ENCODE results near the gene MED4.

The MED4 gene

DNA sequence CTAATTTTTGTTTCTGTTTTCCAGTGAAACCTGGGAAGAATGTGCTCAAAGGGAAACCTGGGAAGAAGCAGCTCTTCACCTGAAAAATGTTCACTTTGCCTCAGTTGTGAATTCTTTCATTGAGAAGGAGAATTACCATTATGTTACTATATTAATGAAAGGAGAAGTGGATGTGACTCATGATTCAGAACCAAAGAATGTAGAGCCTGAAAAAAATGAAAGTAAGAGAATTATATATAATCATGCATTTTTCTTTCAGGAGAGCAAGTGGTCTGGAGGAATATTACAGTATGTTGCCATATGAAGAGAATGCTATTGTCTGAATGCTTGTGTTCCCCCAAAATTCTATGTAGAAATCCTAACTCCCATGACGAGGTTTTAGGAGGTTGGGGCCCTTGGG lies 54.0 kb downstream of the MED4 start:
- Histone ChIP-seq H3K27me3 (ENCODE audit: control insufficient read depth, insufficient read depth, low read length, poor library complexity, severe bottlenecking) (no peaks in the 10 kb centered on the region), H3K27ac (ENCODE audit: insufficient read depth, low read depth, low read length, poor library complexity, severe bottlenecking) (no peak overlapping the region), H3K36me3 (ENCODE audit: control insufficient read depth, insufficient read depth, low read length) (no peaks in the 10 kb centered on the region), H3K4me1 (ENCODE audit: control insufficient read depth, insufficient read depth, low read length) (no peaks in the 10 kb centered on the region), H3K4me3 (ENCODE audit: insufficient read depth, low read depth, low read length) (no peak overlapping the region), H3K9me3 (ENCODE audit: control insufficient read depth, low read length) (no peaks in the 10 kb centered on the region)
- 100% methylated on average over 1 of the region's 1 CpG for WGBS, 2 experiments

DNA sequence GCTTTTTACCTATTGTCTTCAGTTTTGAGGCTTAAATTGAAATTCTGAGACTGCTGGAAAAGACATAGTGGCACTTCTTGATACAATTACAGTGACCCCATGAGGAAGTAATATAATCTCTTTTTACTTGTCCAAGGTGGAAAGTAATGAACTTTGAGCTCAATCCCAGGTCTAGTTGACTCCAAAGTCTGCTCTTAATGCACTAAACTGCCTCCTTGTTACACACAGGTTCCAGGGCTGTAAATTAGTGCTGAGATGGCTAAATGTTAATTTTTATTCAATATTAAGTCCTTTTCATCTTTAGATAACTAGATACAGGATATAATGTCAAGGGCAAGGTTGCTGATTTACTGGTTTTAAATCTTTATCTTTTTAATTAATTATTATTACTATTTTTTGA lies 54.9 kb downstream of the MED4 start:
- Histone ChIP-seq H3K36me3 (ENCODE audit: control insufficient read depth, insufficient read depth, low read length) (no peaks in the 10 kb centered on the region), H3K27me3 (ENCODE audit: control insufficient read depth, insufficient read depth, low read length, poor library complexity, severe bottlenecking) (no peaks in the 10 kb centered on the region), H3K27ac (ENCODE audit: insufficient read depth, low read depth, low read length, poor library complexity, severe bottlenecking) (no peak overlapping the region), H3K4me3 (ENCODE audit: insufficient read depth, low read depth, low read length) (no peak overlapping the region), H3K9me3 (ENCODE audit: control insufficient read depth, low read length) (no peaks in the 10 kb centered on the region), H3K4me1 (ENCODE audit: control insufficient read depth, insufficient read depth, low read length) (no peaks in the 10 kb centered on the region)

DNA sequence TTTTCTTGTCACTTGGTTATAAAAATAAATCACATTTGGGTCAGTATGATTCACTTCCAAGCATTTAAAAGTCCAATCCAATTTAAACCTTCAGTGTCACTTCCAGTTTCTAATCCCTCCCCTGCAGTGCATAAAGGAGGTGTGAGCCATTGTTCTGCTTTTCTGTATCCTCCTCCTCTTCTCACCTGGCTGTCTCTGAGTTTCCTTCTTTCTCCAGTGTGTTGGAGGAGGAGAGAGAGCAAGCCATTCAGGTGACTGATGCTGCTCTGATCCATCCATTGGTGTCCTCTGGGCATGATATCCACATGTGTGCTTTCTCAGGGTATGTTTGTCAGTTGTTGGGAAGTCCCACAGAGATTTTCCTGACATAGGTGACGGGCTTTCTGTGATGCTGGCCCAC lies 56.1 kb downstream of the MED4 start:
- no peaks in the 10 kb centered on the region for H3K27me3 ChIP-seq (ENCODE audit: control insufficient read depth, insufficient read depth, low read length, poor library complexity, severe bottlenecking)
- no peak overlapping the region for H3K27ac ChIP-seq (ENCODE audit: insufficient read depth, low read depth, low read length, poor library complexity, severe bottlenecking)
- no peaks in the 10 kb centered on the region for H3K4me1 ChIP-seq (ENCODE audit: control insufficient read depth, insufficient read depth, low read length)
- H3K9me3 ChIP-seq (ENCODE audit: control insufficient read depth, low read length): no peaks in the 10 kb centered on the region
- H3K36me3 ChIP-seq (ENCODE audit: control insufficient read depth, insufficient read depth, low read length): no peaks in the 10 kb centered on the region
- 92 to 93% methylated on average over 1 of the region's 1 CpG for WGBS, 2 experiments
- H3K4me3 ChIP-seq (ENCODE audit: insufficient read depth, low read depth, low read length): peak overlapping the region; percentile 66

DNA sequence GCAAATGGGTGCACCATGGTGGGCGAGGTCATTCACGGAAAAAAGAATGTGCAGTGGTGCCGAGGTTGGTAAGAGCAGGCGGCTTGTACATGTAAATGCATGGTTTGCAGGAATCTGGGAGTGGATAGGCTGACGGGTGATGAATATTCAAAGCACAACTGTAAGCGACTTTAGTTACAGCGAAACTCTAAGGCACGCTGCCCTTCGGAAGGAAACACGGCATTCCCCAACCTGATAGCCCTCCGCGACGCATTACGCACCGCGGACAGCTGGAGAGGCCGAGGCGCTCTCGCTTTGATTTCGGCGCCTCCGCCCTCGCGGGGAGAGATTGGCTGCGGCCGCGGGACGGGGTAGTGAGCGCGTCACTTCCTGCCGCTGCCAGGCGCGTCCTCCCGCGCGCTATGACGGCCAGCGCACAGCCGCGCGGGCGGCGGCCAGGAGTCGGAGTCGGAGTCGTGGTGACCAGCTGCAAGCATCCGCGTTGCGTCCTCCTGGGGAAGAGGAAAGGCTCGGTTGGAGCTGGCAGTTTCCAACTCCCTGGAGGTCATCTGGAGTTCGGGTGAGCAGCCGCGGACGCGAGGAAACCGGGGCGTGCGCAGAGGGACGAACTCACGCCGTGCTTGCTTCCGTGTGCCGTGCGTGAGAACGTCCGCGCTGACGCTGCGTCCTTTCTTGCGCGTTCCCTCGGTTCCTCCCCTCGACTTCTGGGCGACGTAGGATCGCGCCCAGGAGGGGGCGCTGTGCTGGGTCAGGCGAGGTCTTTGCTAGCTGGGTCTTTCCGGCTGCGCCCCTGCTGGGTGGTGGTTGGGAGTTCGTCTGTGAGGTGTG lies 57.3 kb downstream of the MED4 start, which contains the start of gene NUDT15:
Gene NUDT15 (plus strand): TSS at position 381 of the 828 bp plus-strand sequence. CDS start 21 bp downstream, at position 402.
- Histone ChIP-seq H3K27me3 (ENCODE audit: control insufficient read depth, insufficient read depth, low read length, poor library complexity, severe bottlenecking) (no peaks in the 10 kb centered on the region), H3K27ac (ENCODE audit: insufficient read depth, low read depth, low read length, poor library complexity, severe bottlenecking) (peak within 1 kb of the TSS; percentile 98), H3K9me3 (ENCODE audit: control insufficient read depth, low read length) (no peaks in the 10 kb centered on the region), H3K36me3 (ENCODE audit: control insufficient read depth, insufficient read depth, low read length) (no peaks in the 10 kb centered on the region), H3K4me3 (ENCODE audit: insufficient read depth, low read depth, low read length) (peak within 1 kb of the TSS; percentile 66), H3K4me1 (ENCODE audit: control insufficient read depth, insufficient read depth, low read length) (no peaks in the 10 kb centered on the region)
- 1% methylated on average over 82 of the region's 82 CpGs for WGBS, 2 experiments

DNA sequence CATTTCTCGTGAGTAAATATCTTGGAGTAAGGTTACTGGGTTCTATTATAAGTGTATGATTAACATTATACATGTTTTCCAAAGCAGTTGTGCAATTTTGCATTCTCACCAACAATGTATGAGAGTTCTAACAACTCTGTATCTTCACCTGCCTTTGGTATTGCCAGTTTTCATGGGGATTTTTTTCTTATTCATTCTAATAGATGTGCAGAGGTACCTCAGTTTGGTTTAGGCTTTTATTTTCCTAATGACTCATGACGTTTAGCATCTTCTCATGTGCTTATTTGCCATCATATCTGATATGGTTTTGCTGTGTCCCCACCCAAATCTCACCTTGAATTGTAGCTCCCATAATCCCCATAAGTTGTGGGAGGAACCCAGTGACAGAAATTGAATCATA lies 65.0 kb downstream of the MED4 start:
- Histone ChIP-seq H3K9me3 (ENCODE audit: control insufficient read depth, low read length) (peaks cover 5% of the 10 kb centered on the region), H3K4me1 (ENCODE audit: control insufficient read depth, insufficient read depth, low read length) (no peaks in the 10 kb centered on the region), H3K4me3 (ENCODE audit: insufficient read depth, low read depth, low read length) (no peak overlapping the region), H3K27me3 (ENCODE audit: control insufficient read depth, insufficient read depth, low read length, poor library complexity, severe bottlenecking) (no peaks in the 10 kb centered on the region), H3K36me3 (ENCODE audit: control insufficient read depth, insufficient read depth, low read length) (no peaks in the 10 kb centered on the region), H3K27ac (ENCODE audit: insufficient read depth, low read depth, low read length, poor library complexity, severe bottlenecking) (no peak overlapping the region)
- WGBS, 2 experiments: 90 to 93% methylated on average over 2 of the region's 2 CpGs

DNA sequence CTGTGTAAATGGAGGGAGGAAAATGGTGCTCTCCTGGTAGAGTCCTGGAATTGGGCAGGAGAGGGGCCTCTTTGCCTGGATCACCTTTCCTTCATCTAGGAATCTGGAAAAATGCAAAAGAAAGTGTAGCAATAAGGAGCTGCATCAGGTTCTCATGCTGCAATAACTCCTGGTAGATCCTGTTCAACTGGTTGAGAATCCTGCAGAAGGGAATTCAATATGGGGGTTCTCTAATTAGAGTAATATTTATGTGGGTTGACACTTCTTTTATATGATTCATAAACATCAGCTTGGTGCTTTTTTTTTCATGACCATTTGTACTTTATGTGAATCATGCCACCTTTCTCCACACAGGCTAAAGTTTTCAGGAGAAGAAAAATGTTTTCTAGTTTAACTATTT lies 66.8 kb downstream of the MED4 start:
- Histone ChIP-seq H3K9me3 (ENCODE audit: control insufficient read depth, low read length) (peaks cover 5% of the 10 kb centered on the region), H3K36me3 (ENCODE audit: control insufficient read depth, insufficient read depth, low read length) (no peaks in the 10 kb centered on the region), H3K4me3 (ENCODE audit: insufficient read depth, low read depth, low read length) (no peak overlapping the region), H3K27me3 (ENCODE audit: control insufficient read depth, insufficient read depth, low read length, poor library complexity, severe bottlenecking) (no peaks in the 10 kb centered on the region), H3K4me1 (ENCODE audit: control insufficient read depth, insufficient read depth, low read length) (no peaks in the 10 kb centered on the region), H3K27ac (ENCODE audit: insufficient read depth, low read depth, low read length, poor library complexity, severe bottlenecking) (no peak overlapping the region)
